DOHH2 (cell line): ENCODE results near the gene THSD1.
A peak's percentile ranks its signal among the peaks of the same experiment; 100 is the strongest.

Experiments used
- H3F3A ChIP-seq: fragments of 200-600 bp; sonication (generic), shearing (Covaris generic); 2 replicates; pipeline ENCODE4 v1.6.0; 2016; ENCODE audit warnings: antibody characterized with exemption, mild to moderate bottlenecking; ENCODE audit not compliant: control insufficient read depth, insufficient read depth
- H3K27ac ChIP-seq: fragments of 200-600 bp; sonication (generic); 2 replicates; pipeline ENCODE4 v1.5.1; 2014; ENCODE audit warnings: low read depth, mild to moderate bottlenecking, low read length, moderate library complexity
- H3K27me3 ChIP-seq: fragments of 200-600 bp; sonication (generic); 2 replicates; pipeline ENCODE4 v1.6.1; 2014; ENCODE audit warnings: mild to moderate bottlenecking, low read length, mixed read lengths; ENCODE audit not compliant: control insufficient read depth
- H3K36me3 ChIP-seq: fragments of 200-600 bp; sonication (generic); 2 replicates; pipeline ENCODE4 v1.6.1; 2014; ENCODE audit warnings: mild to moderate bottlenecking, low read length, moderate library complexity, mixed read lengths; ENCODE audit not compliant: control insufficient read depth
- H3K4me1 ChIP-seq: fragments of 200-600 bp; sonication (generic); 2 replicates; pipeline ENCODE4 v1.6.1; 2014; ENCODE audit warnings: mild to moderate bottlenecking, low read length, mixed read lengths; ENCODE audit not compliant: control insufficient read depth
- H3K4me2 ChIP-seq: fragments of 200-600 bp; sonication (generic); 2 replicates; pipeline ENCODE4 v1.6.0; 2014; ENCODE audit warnings: mild to moderate bottlenecking, low read length, moderate library complexity
- H3K4me3 ChIP-seq: fragments of 200-600 bp; sonication (generic); 2 replicates; pipeline ENCODE4 v1.5.1; 2014; ENCODE audit warnings: mild to moderate bottlenecking, low read length, mixed read lengths
- H3K79me2 ChIP-seq: fragments of 200-600 bp; sonication (generic); 2 replicates; pipeline ENCODE4 v1.6.1; 2014; ENCODE audit warnings: mild to moderate bottlenecking, low read length, mixed read lengths; ENCODE audit not compliant: control insufficient read depth
- H3K9me2 ChIP-seq: fragments of 200-600 bp; sonication (generic); replicated peaks from 2 replicates; pipeline ENCODE4 v1.6.1; 2014; ENCODE audit warnings: mild to moderate bottlenecking, low read length, mixed read lengths; ENCODE audit not compliant: control insufficient read depth
- H3K9me3 ChIP-seq: fragments of 200-600 bp; sonication (generic); 2 replicates; pipeline ENCODE4 v1.6.1; 2014; ENCODE audit warnings: antibody characterized with exemption, low read length, mixed read lengths; ENCODE audit not compliant: control insufficient read depth, insufficient read depth
- H4K20me1 ChIP-seq: fragments of 200-600 bp; sonication (generic); 2 replicates; pipeline ENCODE4 v1.6.0; 2014; ENCODE audit warnings: low read depth, mild to moderate bottlenecking, antibody characterized with exemption, low read length, moderate library complexity; ENCODE audit not compliant: control insufficient read depth, insufficient read depth
- EZH2phosphoT487 ChIP-seq: fragments of 200-600 bp; sonication (generic); IDR thresholded peaks from 2 replicates; pipeline ENCODE4 v1.6.1; 2017; ENCODE audit warnings: borderline replicate concordance, mild to moderate bottlenecking, antibody characterized with exemption, low read length, moderate library complexity, mixed read lengths
- TF ChIP-seq, protein P1 (sequence below): fragments of 200-600 bp; sonication (generic); IDR thresholded peaks from one replicate; pipeline ENCODE4 v1.5.1; 2014; ENCODE audit warnings: antibody characterized with exemption, mild to moderate bottlenecking, low read depth, low read length; ENCODE audit not compliant: poor library complexity, severe bottlenecking

Gene THSD1, protein sequence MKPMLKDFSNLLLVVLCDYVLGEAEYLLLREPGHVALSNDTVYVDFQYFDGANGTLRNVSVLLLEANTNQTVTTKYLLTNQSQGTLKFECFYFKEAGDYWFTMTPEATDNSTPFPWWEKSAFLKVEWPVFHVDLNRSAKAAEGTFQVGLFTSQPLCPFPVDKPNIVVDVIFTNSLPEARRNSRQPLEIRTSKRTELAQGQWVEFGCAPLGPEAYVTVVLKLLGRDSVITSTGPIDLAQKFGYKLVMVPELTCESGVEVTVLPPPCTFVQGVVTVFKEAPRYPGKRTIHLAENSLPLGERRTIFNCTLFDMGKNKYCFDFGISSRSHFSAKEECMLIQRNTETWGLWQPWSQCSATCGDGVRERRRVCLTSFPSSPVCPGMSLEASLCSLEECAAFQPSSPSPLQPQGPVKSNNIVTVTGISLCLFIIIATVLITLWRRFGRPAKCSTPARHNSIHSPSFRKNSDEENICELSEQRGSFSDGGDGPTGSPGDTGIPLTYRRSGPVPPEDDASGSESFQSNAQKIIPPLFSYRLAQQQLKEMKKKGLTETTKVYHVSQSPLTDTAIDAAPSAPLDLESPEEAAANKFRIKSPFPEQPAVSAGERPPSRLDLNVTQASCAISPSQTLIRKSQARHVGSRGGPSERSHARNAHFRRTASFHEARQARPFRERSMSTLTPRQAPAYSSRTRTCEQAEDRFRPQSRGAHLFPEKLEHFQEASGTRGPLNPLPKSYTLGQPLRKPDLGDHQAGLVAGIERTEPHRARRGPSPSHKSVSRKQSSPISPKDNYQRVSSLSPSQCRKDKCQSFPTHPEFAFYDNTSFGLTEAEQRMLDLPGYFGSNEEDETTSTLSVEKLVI

DNA sequence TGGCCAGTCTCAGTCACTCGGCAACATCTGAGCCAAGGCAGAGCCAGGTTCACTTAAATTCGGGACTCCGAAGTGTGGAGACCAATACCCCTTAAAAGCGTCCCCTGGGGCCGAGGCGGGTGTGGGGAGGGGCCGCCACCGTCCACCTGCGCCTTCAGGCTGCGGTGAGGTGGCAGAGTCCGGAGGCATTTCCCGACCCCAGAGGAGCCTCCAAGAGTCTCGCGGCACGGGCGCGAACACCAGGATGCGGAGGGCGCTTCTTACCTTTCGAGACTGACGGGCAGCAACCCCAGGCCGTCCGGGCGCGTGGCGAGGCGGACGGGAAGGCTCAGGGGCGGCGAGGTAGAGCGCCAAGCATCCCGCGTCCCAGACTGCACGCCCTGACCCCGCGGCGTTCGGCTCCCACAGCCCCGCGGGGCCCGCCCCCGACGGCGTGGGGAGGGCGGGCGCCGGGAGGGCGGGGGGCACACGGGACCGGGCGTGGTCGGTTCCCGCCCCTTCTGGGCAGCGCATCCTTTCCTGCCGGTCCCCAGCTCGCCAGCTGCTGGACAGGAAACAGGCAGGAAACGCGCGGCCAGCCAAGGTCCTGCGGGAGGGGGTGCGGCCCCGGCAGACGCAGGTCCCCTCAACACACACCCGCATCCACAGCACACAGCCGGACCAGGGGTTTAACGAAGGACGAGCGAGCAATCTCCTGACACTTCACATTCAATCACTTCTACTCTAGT lies at the start of gene THSD1:
THSD1 (minus strand) TSS at position 406 of the 728 bp plus-strand sequence. CDS start 3,572 bp downstream, outside the sequence.
- Histone ChIP-seq H3K27me3 (peaks cover 14% of the 10 kb centered on the region), H3K27ac (no peak within 1 kb of the TSS), H3K36me3 (no peaks in the 10 kb centered on the region), H3K4me1 (peaks cover 9% of the 10 kb centered on the region), H3K9me2 (no peaks in the 10 kb centered on the region), H3F3A (no peaks in the 10 kb centered on the region), H3K4me2 (peak within 1 kb of the TSS; percentile 8; the same call in 1 of the 2 replicates), H3K9me3 (no peaks in the 10 kb centered on the region), H4K20me1 (no peaks in the 10 kb centered on the region), H3K79me2 (no peaks in the 10 kb centered on the region), H3K4me3 (no peak within 1 kb of the TSS)
- TF ChIP-seq, protein P1, sequence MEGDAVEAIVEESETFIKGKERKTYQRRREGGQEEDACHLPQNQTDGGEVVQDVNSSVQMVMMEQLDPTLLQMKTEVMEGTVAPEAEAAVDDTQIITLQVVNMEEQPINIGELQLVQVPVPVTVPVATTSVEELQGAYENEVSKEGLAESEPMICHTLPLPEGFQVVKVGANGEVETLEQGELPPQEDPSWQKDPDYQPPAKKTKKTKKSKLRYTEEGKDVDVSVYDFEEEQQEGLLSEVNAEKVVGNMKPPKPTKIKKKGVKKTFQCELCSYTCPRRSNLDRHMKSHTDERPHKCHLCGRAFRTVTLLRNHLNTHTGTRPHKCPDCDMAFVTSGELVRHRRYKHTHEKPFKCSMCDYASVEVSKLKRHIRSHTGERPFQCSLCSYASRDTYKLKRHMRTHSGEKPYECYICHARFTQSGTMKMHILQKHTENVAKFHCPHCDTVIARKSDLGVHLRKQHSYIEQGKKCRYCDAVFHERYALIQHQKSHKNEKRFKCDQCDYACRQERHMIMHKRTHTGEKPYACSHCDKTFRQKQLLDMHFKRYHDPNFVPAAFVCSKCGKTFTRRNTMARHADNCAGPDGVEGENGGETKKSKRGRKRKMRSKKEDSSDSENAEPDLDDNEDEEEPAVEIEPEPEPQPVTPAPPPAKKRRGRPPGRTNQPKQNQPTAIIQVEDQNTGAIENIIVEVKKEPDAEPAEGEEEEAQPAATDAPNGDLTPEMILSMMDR: no peak
- TF ChIP-seq EZH2phosphoT487: peak; percentile 36; the same call in 1 of the 2 replicates

DNA sequence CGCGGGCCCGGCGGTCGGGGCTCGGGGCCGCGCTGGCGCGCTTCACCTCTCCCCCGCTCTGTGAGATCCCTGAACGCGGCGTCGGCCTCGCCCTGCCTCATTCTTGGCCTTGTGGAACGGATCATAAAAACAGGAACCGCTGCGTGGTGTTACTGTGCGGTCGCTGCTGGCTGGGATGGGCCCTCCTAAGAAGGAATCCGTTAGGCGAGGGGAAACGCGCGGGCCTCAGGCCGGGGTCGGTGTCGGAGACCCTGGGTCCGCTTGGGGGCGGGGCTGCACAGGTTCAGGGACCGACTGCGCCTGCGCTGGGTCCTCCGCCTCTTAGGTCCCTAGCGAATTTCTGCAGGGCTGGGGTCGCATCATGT lies 49.7 kb upstream of the THSD1 start:
- peak overlapping the region; percentile 91 for H3K4me3 ChIP-seq
- TF ChIP-seq, protein P1: no peak
- TF ChIP-seq EZH2phosphoT487: no peak

DNA sequence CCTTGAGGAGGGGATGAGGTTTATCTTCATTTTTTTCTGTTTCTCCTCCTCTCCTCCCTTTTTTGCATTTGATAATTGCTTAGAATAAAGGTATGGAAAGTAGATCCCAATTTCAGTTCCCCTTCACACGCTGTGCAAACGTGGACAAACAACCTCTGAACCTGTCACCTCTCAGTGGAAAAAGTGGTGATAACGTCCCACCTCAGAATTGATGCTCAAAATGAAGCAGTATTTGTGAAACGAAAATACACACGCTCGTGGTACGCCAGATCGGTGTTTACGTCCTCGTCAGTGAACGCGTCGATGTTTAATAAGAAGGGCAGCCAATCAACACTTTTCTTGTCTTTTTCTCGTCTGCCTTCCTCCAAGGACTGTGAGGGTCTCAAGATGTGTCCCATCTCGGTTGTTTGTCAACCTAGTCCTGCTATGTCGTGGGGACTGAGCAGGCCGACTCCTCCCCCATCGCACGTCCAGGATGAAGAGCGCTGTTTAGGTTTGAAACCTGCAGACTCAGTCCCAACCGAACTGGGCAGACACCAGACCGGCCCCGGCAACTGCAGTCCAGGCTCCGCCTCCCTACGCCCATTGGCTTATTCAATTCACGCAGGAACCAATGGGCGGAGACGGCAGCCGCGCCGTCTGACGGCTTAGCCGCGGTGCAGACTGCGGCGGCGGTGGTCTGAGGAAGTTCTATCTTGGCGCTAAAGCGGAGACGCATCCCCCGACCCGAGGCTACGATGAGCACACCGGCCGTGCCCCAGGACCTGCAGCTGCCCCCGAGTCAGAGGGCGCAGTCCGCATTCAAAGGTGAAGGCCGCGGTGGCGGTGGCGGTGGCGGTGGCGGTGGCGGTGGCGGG lies 49.1 kb upstream of the THSD1 start, which contains the start of gene CKAP2:
CKAP2 (plus strand) TSS at position 659 of the 857 bp plus-strand sequence; CDS start at position 738, 79 bp downstream.
- TF ChIP-seq, protein P1: no peak
- no peak for TF ChIP-seq EZH2phosphoT487
- H3K79me2 ChIP-seq: peaks cover 58% of the 10 kb centered on the region

More for the DNA sequence above, 49.7 kb upstream of the THSD1 start:
- Histone ChIP-seq H3K9me2 (no peaks in the 10 kb centered on the region), H3K36me3 (peaks cover 44% of the 10 kb centered on the region), H3F3A (peaks cover 9% of the 10 kb centered on the region), H3K27ac (peak overlapping the region; percentile 89), H3K79me2 (peaks cover 61% of the 10 kb centered on the region), H3K9me3 (no peaks in the 10 kb centered on the region), H3K4me2 (peak overlapping the region; percentile 79), H3K27me3 (no peaks in the 10 kb centered on the region), H4K20me1 (peaks cover 12% of the 10 kb centered on the region; the same call in 1 of the 2 replicates), H3K4me1 (peaks cover 31% of the 10 kb centered on the region)

More for the DNA sequence above, 49.1 kb upstream of the THSD1 start, which contains the start of gene CKAP2:
- Histone ChIP-seq H3K4me1 (peaks cover 32% of the 10 kb centered on the region), H3K9me2 (no peaks in the 10 kb centered on the region), H4K20me1 (peaks cover 12% of the 10 kb centered on the region; the same call in 1 of the 2 replicates), H3F3A (peaks cover 9% of the 10 kb centered on the region), H3K9me3 (no peaks in the 10 kb centered on the region), H3K4me2 (peak within 1 kb of the TSS; percentile 79), H3K27ac (peak within 1 kb of the TSS; percentile 89), H3K4me3 (peak within 1 kb of the TSS; percentile 91), H3K36me3 (peaks cover 38% of the 10 kb centered on the region), H3K27me3 (no peaks in the 10 kb centered on the region)
